NCI-H1417 treated with DMSO at 0.1 percent for 48 hours (cell line): ENCODE data around the gene BACE1.
"Not testable (repeated sequence)": the region's sequence is repeated elsewhere in the genome, so short reads cannot be mapped to it uniquely, and the experiment has no call there.

Experiments used
- DNase-seq: peaks from one replicate; lab custom pipeline; 2025; lab: John Stamatoyannopoulos, UW

The BACE1 gene

DNA sequence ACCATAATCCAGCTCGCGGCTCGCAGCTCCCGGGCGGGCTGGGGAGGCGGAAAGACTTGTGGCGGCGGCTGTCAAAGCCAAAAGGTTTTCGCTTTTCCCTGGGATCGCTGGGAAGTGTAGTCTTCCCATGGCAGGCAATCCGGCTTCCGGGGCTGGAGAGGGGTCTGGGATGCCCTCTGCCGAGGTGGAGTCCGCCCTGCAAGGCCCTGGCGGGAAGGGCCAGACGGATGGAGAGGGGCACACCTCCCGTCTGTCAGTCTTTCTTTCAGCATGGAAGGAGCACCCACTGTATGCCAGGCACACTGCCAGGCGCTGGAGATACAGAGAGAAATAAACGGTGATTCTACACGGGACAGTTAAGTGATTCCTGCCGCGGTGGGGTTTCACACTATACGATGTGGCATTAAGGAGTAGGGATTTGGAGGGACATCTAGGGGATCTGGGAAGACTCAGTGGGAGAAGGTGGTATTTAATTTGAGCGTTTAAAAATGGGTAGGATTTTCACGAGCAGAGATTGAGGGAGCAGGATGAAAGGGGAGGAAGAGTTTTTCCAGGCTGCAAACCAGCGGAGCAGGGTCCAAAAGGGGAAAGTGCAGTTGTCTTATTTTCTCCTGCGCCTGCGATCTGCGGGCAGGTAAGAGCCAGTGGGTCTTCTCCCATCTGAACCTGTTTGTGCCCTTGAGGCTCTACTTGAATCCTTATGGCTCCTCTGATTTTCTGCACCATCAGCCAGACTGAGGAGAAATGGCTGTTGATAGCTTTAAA lies at the start of gene BACE1:
BACE1 (minus strand) TSS at position 60 of the 765 bp plus-strand sequence. CDS start 461 bp downstream, outside the sequence.
- peak; percentile 63 for DNase-seq

GRCh38 chr11:117361432-117361831 lies 45.4 kb upstream of the BACE1 start:
- no peak for DNase-seq

DNA sequence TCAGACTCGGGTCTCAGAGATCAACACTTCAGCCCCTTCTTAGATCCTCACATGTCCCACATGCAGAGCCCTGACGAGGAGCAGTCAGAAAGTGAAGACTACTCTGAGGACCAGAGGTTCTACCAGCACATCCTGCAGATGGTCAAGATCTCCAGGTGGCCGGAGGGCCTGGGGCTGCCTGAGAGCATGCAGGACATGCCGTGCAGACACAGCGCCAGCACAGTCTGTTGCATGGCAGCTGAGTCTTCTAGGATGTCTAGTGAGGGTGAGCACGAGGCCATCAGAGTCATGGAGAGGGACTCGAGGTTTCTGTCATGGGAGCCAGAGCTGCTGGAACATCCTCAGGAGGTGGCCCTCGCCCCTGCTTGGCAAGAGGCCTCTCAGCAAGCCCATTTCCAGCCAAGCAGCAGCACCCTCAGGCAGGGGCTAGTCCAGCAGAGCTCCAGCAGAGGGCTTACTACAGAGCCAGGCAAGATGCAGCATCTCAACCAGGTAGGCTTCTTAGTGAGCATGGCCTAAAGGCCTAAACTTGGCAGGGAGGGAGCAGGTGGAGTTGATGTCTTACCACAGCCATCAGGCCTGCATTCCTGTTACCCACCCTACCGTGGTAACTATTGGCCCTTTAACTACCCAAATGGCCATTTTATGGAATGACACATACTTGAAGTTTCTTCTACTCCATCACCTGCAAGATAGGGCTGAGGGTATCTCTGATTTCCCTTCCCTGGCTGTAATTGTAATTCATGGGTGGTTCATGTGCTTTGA lies 40.3 kb upstream of the BACE1 start:
- DNase-seq: no peak

DNA sequence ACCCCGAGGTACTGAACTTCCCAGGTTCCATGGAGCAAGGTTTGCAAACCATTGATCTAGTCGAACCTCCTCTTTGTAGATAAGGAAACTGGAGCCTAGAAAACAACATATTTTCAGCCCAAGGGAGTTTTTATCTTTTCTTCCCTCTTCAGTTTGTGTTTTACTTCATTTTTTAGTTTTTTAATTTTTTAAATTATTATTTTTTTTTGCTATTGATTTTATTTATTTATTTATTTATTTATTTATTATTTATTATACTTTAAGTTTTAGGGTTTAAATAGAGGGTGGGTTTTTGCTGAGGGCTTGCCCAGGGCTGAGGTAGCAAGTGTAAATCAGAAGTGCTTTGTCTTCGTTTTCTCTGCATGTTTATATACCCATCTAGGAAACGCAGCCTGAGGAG lies 38.5 kb upstream of the BACE1 start:
- no peak for DNase-seq

DNA sequence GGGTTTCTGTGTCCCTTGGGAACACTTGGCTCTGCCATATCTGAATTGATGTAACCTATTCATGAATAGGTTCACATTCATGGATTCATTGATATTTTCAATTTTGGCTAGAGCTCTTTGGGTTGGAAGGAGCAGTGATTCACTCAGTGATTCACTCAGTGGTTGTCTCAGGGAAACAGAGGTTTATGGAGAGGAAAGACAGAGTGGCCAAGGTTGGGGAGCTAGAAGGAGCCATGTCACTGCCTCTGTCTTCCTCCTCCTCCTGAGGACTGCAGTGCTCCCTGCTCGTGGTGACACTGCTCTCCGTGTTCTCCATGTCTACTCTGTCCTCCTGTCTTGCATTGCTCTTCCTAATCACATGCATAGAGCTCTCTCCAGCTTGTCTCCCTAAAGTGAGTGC lies 29.0 kb upstream of the BACE1 start:
- DNase-seq: no peak

- no peak for DNase-seq
These were observed 21.0 kb upstream of the BACE1 start for GRCh38 chr11:117337076-117337475.

DNA sequence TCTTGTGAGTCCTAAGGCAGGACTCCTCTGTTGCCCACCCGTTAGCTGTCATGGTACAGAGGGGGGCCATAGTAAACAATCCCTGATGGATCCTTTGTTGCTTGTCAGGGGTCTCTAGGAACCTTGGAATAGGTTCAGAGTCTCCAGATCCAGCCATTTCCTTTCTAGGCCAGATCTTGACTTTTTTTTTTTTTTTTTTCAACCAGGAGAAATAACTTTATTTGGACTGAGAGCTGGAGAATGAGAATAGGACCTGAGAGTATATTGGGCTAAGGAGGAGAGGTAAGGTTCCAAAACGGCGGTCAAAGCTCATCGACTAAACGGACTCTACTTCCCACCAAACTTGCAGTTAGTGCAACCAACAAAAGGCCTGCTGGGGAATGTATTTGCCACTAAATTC lies 19.3 kb upstream of the BACE1 start:
- DNase-seq: no peak

DNA sequence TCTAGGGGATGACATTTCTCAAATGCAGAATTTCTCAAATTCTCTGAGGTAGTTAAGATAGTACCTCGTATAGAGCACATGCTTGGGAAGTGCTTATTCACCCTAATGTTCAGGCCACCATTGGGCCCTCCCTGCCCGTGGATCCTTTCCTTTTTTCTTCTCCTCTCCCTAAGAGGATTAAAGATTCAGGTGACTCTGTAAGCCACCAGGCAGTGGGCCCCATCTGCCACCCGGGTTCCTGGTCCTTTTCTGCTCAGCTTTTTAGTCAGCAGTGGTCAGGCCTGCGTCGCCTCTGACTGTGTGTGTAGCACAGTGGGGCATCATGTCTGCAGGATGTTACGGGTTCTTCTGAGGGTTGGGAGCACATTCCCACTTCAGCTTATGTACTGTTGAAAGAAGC lies 18.8 kb upstream of the BACE1 start:
- DNase-seq: no peak

DNA sequence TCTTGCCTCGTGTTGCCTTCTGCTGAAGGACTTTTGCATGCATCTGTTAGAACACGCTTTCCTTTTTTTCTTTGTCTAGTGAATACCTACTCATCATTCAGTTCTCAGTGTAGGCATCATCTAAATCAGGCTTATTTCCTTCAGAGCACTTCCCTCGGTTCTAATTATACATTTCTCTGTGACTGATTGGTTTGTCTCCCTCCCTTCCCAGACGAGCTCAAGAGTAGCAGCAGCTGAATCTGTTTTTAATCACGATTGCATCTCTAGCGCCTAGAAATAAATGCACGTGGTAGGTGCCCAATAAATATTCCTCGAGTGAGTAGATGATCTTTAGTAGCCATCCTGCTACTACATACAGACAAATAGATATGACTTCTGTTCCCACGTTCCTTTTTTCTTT lies 17.9 kb upstream of the BACE1 start:
- DNase-seq: no peak

- no peak for DNase-seq
These were observed 16.8 kb upstream of the BACE1 start for GRCh38 chr11:117332843-117333242.

- DNase-seq: peak; percentile 34
These were observed 12.4 kb upstream of the BACE1 start for GRCh38 chr11:117328375-117329010.

- DNase-seq: peak; percentile 94
These were observed 11.7 kb upstream of the BACE1 start, which contains the start of gene CEP164 for GRCh38 chr11:117327567-117328374. CEP164 (plus strand) TSS chr11:117327854; CDS start chr11:117338587, 10,733 bp downstream.

DNA sequence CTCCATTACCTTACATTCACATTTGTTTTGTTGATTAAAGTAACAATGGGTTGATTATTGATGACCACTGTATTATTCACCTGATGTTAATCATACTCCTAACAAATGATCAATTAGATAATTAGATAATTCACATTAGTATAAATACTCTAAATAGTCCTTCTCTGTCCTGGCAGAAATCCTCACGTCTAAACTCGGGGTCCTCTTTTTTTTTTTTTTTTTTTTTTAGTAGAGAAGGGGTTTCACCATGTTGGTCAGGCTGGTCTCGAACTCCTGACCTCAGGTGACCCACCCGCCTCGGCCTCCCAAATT lies 11.2 kb upstream of the BACE1 start:
- DNase-seq: not testable (repeated sequence)

GRCh38 chr11:117319214-117319840 lies 3.3 kb upstream of the BACE1 start:
- no peak for DNase-seq

DNA sequence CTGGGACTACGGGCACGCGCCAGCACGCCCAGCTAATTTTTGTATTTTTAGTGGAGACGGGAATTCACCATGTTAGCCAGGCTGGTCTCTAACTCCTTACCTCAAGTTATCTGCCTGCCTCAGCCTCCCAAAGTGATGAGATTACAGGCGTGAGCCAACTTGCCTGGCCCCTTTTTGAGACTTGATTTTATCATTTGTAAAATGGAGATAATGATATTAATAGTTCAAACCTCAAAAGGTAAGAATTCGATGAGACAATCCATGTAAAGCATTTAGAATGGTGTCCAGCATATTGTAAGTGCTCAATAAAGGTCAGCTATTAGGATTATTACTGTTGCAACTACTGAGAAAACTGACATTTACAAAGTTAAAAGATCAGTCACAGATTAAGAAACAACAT lies 2.7 kb upstream of the BACE1 start:
- DNase-seq: no peak

- DNase-seq: no peak
These were observed 515 bp downstream of the BACE1 start for GRCh38 chr11:117315285-117316196.

GRCh38 chr11:117314840-117315239 lies 1.2 kb downstream of the BACE1 start:
- DNase-seq: no peak

- no peak for DNase-seq
These were observed 2.0 kb downstream of the BACE1 start for GRCh38 chr11:117313828-117314768.

DNA sequence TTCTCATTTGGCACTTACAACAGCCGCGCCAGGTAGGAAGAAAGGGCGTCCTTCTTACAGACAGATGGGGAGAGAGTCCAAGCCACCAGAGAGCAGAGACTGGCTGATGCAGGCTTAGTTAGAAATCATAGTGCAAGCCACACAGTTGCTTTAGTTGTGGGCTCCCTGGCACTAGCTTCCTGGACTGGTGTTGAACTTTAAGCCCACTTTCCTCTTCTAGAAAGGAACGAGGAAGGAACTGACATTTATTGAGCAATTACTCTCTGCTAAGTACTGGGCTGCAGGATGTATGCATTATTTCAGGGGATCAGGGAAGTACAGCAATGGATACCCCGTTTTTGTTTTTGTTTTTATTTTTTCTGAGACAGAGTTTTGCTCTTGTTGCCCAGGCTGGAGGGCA lies 3.0 kb downstream of the BACE1 start:
- DNase-seq: no peak
